Measurements from ENCODE around the gene SYNGR3. TPM values are rescaled to one million over a fixed set of nuclear protein-coding genes. Genes with fewer than 3 reads are reported as not detected.

Gene SYNGR3
- polyA plus RNA-seq, 1 donor (not counting 4 experiments of a cell fraction or from before 2014, with no cell fraction given) = 0.30 TPM

DNA sequence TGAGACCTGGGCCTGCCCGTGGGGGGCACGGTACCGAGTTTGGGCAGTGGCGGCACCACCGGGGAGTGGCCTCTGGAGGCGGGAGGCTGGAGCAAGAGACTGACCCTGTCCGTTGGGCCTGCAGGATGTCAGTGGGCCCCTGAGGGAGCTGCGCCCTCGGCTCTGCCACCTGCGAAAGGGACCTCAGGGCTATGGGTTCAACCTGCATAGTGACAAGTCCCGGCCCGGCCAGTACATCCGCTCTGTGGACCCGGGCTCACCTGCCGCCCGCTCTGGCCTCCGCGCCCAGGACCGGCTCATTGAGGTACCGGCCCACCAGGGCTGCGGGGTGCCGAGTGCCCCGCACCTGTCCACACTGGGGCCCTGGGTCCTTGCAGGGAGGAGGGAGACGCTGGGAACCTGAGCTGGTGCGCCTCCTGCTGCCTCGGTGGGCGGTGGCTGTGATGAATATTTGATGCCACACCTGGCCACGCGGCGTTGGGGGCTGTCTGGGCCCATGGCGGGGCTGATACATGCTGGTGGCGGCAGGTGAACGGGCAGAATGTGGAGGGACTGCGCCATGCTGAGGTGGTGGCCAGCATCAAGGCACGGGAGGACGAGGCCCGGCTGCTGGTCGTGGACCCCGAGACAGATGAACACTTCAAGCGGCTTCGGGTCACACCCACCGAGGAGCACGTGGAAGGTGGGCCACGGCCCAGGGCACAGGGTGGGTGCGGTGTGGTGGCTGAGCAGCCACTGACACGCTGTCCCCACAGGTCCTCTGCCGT, 46.6 kb downstream of the SYNGR3 start:
- FAIRE-seq = no peak
- Histone ChIP-seq H4K20me1 (ENCODE audit: control insufficient read depth, extremely low read depth, insufficient read depth, low read length) (no peaks in the 10 kb centered on the region), H3K36me3 (ENCODE audit: control insufficient read depth in 2 of 2, extremely low read depth in 1 of 2, insufficient read depth in 2 of 2, low read length in 2 of 2) (peaks cover 0 to 3% of the 10 kb centered on the region in 2 experiments), H3K27me3 (ENCODE audit: control insufficient read depth, extremely low read depth, insufficient read depth, low read length) (no peaks in the 10 kb centered on the region), H3K27ac (ENCODE audit: control insufficient read depth, insufficient read depth, low read length) (no peak overlapping the region), H3K4me3 (ENCODE audit: control insufficient read depth in 2 of 3, extremely low read depth in 1 of 3, insufficient read depth in 2 of 3, low read depth in 1 of 3, low read length in 3 of 3) (no peak overlapping the region), H3K9me3 (ENCODE audit: control insufficient read depth, low read depth, low read length) (no peaks in the 10 kb centered on the region), H3K4me2 (ENCODE audit: control insufficient read depth, extremely low read depth, insufficient read depth, low read depth, low read length) (no peak overlapping the region), H3K4me1 (ENCODE audit: control insufficient read depth, extremely low read depth, insufficient read depth, low read length) (peaks cover 9% of the 10 kb centered on the region), H3K9ac (ENCODE audit: control insufficient read depth, extremely low read depth, insufficient read depth, low read length) (no peak overlapping the region), H3K9me1 (ENCODE audit: control insufficient read depth, extremely low read depth, insufficient read depth, low read length) (no peaks in the 10 kb centered on the region), H2AFZ (ENCODE audit: control insufficient read depth, low read length) (no peak overlapping the region), H3K79me2 (ENCODE audit: control insufficient read depth, insufficient read depth, low read length) (no peaks in the 10 kb centered on the region)
- no peak for DNase-seq (ENCODE audit: low read depth, low spot score)
- no peak for TF ChIP-seq EZH2 (IDR thresholded peaks at IDR 0.05; ENCODE audit: low read length)
- TF ChIP-seq, protein P1, sequence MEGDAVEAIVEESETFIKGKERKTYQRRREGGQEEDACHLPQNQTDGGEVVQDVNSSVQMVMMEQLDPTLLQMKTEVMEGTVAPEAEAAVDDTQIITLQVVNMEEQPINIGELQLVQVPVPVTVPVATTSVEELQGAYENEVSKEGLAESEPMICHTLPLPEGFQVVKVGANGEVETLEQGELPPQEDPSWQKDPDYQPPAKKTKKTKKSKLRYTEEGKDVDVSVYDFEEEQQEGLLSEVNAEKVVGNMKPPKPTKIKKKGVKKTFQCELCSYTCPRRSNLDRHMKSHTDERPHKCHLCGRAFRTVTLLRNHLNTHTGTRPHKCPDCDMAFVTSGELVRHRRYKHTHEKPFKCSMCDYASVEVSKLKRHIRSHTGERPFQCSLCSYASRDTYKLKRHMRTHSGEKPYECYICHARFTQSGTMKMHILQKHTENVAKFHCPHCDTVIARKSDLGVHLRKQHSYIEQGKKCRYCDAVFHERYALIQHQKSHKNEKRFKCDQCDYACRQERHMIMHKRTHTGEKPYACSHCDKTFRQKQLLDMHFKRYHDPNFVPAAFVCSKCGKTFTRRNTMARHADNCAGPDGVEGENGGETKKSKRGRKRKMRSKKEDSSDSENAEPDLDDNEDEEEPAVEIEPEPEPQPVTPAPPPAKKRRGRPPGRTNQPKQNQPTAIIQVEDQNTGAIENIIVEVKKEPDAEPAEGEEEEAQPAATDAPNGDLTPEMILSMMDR (optimal IDR thresholded peaks at IDR 0.05 in 1 of 3, IDR thresholded peaks at IDR 0.05 in 1 of 3, conservative IDR thresholded peaks at IDR 0.05 in 1 of 3; ENCODE audit: extremely low read depth in 1 of 3, insufficient read depth in 2 of 3, low read length in 3 of 3) = no peak
- dilution Hi-C loops (cut with MboI; ENCODE audit: extremely low pct_ligation_motif_present, low sequenced_read_pairs) = no loop called here

DNA sequence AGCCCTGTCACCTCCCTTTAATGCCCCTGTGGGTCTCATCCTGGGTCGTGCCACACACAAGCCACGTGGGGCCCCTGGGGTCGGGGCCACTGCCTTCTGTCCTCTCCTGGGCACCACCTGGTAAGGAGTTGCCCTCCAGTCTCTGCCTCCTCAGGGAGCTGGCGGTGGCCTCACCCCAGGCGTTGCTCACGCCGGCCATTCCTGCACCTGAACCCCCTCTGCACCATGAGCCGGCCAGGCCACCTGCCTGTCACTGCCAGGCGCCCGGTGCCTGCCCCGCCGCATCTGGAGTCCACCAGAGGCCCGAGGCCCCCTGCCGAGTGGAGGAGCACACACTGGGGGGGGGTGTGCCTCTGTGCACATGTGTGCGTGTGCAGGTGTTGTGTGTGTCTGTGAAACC, 47.3 kb downstream of the SYNGR3 start:
- Histone ChIP-seq H3K4me2 (ENCODE audit: control insufficient read depth, extremely low read depth, insufficient read depth, low read depth, low read length) (no peak overlapping the region), H2AFZ (ENCODE audit: control insufficient read depth, low read length) (no peak overlapping the region), H3K79me2 (ENCODE audit: control insufficient read depth, insufficient read depth, low read length) (no peaks in the 10 kb centered on the region), H3K4me1 (ENCODE audit: control insufficient read depth, extremely low read depth, insufficient read depth, low read length) (peaks cover 9% of the 10 kb centered on the region), H3K36me3 (ENCODE audit: control insufficient read depth in 2 of 2, extremely low read depth in 1 of 2, insufficient read depth in 2 of 2, low read length in 2 of 2) (peaks cover 0 to 3% of the 10 kb centered on the region in 2 experiments), H3K27me3 (ENCODE audit: control insufficient read depth, extremely low read depth, insufficient read depth, low read length) (no peaks in the 10 kb centered on the region), H4K20me1 (ENCODE audit: control insufficient read depth, extremely low read depth, insufficient read depth, low read length) (no peaks in the 10 kb centered on the region), H3K27ac (ENCODE audit: control insufficient read depth, insufficient read depth, low read length) (no peak overlapping the region), H3K9ac (ENCODE audit: control insufficient read depth, extremely low read depth, insufficient read depth, low read length) (no peak overlapping the region), H3K9me1 (ENCODE audit: control insufficient read depth, extremely low read depth, insufficient read depth, low read length) (no peaks in the 10 kb centered on the region), H3K4me3 (ENCODE audit: control insufficient read depth in 2 of 3, extremely low read depth in 1 of 3, insufficient read depth in 2 of 3, low read depth in 1 of 3, low read length in 3 of 3) (no peak overlapping the region), H3K9me3 (ENCODE audit: control insufficient read depth, low read depth, low read length) (no peaks in the 10 kb centered on the region)
- DNase-seq (ENCODE audit: low read depth, low spot score) (no peak), FAIRE-seq (no peak)
- TF ChIP-seq, protein P1 (optimal IDR thresholded peaks at IDR 0.05 in 1 of 3, IDR thresholded peaks at IDR 0.05 in 1 of 3, conservative IDR thresholded peaks at IDR 0.05 in 1 of 3; ENCODE audit: extremely low read depth in 1 of 3, insufficient read depth in 2 of 3, low read length in 3 of 3) = no peak
- TF ChIP-seq EZH2 (IDR thresholded peaks at IDR 0.05; ENCODE audit: low read length) = no peak
- dilution Hi-C loops (cut with MboI; ENCODE audit: extremely low pct_ligation_motif_present, low sequenced_read_pairs) = no loop called here
